Vagina (tissue), 2 donors: ENCODE measurements around the gene CD63. TPM values are rescaled to one million over a fixed set of nuclear protein-coding genes. Genes with fewer than 3 reads are reported as not detected.

Experiments used
- DNase-seq, 2 donors: peaks; one replicate each; pipeline ENCODE4 v3.0.0-alpha.2; 2017; ENCODE audit errors: extremely low spot score in 2 of 2
- H3K27ac ChIP-seq: fragments of 200-600 bp; sonication (generic); one replicate; pipeline ENCODE4 v1.5.1; 2019
- H3K27me3 ChIP-seq: fragments of 200-600 bp; sonication (generic); one replicate; pipeline ENCODE4 v1.5.1; 2019
- H3K36me3 ChIP-seq, 2 donors: fragments of 200-600 bp; sonication (generic); one replicate each; pipeline ENCODE4 v1.5.1; 2017 to 2019
- H3K4me1 ChIP-seq: fragments of 200-600 bp; sonication (generic); one replicate; pipeline ENCODE4 v1.5.1; 2019
- H3K4me3 ChIP-seq, 2 donors: fragments of 200-600 bp; sonication (generic); 1 replicate in 1 of 2; 2 replicates in 1 of 2; pipeline ENCODE4 v1.5.1; 2016 to 2019
- H3K9me3 ChIP-seq: fragments of 200-600 bp; sonication (generic); one replicate; pipeline ENCODE4 v1.5.1; 2019
- CTCF ChIP-seq, 3 experiments: fragments of 450-650 bp in 2 of 3; fragments of 200-600 bp in 1 of 3; sonication (generic) in 1 of 3; IDR thresholded peaks; one replicate each; pipeline ENCODE4 v1.5.1; 2017 to 2019; ENCODE audit warnings: antibody characterized with exemption in 3 of 3, mild to moderate bottlenecking in 2 of 3, moderate library complexity in 2 of 3
- POLR2A ChIP-seq, 2 donors: fragments of 450-650 bp; IDR thresholded peaks; one replicate each; pipeline ENCODE4 v1.6.1; 2017; ENCODE audit warnings: antibody characterized with exemption in 2 of 2, mild to moderate bottlenecking in 2 of 2, moderate library complexity in 2 of 2
- POLR2AphosphoS5 ChIP-seq, 2 donors: sonication (generic); formaldehyde crosslinking; IDR thresholded peaks; one replicate each; pipeline ENCODE4 v1.9.0; 2017; ENCODE audit warnings: antibody characterized with exemption in 2 of 2, mild to moderate bottlenecking in 2 of 2, low read depth in 1 of 2; ENCODE audit not compliant: insufficient read depth in 1 of 2
- intact Hi-C: fragments of 100-400 bp; cut with DNase I; formaldehyde crosslinking; loops from one replicate; pipeline ENCODE4 v1.15.1; 2023
- total RNA-seq: library from RNA; depleted of rRNA; stranded (reverse); fragments of >200 nt; gene quantifications from one replicate; pipeline ENCODE4 v1.2.3, GENCODE V29; 2016

The CD63 gene
- total RNA-seq, 1 donor from 2014 or later, result 568 TPM

DNA sequence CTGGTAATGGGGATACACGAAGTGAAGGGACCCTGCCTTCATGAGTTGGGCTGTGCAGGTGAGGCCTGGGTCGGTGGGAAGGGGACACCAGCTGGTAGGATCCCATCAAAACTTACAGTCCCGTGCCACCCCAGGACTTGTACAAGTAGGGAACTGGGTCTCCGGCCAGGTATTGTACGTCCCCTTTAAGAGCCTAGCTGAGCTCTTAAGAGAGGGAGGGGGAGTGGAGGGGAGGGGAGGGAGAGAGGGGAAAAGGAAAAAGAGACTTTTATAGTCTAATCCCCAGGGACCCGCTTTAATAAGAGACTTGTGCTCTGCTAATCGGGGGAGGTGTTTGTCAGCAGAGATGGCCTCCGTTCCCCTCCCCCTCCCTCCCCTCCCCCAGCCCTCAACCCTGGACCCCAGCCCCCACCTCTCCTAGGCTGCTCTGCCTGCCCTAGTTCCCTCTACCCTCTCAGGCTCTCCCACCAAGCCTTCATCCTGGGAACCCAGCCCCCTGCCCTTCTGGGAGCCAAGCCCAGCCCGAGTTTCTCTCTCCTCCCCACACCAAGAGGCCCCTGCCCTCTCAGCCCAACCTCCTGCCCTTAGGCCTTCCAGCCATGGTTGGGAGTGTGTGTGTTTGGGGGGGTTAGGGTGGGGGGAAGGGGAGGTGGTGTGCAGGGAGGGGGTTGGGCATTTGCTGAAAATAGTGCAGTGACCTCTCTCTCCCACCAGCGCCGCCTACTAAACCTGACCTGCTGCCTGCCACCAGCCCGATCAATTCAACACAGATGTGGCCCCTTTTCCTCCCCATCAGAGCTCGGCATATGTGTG lies 16.8 kb upstream of the CD63 start:
- TF ChIP-seq POLR2AphosphoS5 (IDR thresholded peaks at IDR 0.05; ENCODE audit: insufficient read depth in 1 of 2, low read depth in 1 of 2) (no peak), CTCF (IDR thresholded peaks at IDR 0.05) (no peak), POLR2A (IDR thresholded peaks at IDR 0.05) (no peak)
- peak overlapping the region; percentile 15 to 22 for H3K4me3 ChIP-seq
- H3K4me1 ChIP-seq, result peaks cover 37% of the 10 kb centered on the region
- H3K9me3 ChIP-seq, result no peaks in the 10 kb centered on the region
- no peaks in the 10 kb centered on the region for H3K27me3 ChIP-seq
- no peak for DNase-seq
- intact Hi-C loops, result loop anchor here (10.0 kb wide), 1 partner anchor 49 kb away; no protein-coding TSS in a partner anchor
- peaks cover 0 to 4% of the 10 kb centered on the region in 2 donors for H3K36me3 ChIP-seq
- peak overlapping the region; percentile 80 for H3K27ac ChIP-seq

- Histone ChIP-seq H3K9me3 (no peaks in the 10 kb centered on the region), H3K27ac (peak overlapping the region; percentile 80), H3K27me3 (no peaks in the 10 kb centered on the region), H3K4me1 (peaks cover 37% of the 10 kb centered on the region), H3K36me3 (no peaks in the 10 kb centered on the region), H3K4me3 (peak overlapping the region; percentile 59 to 63)
- no peak for DNase-seq
- intact Hi-C loops, result loop anchor here (10.0 kb wide), 1 partner anchor 50 kb away; no protein-coding TSS in a partner anchor
- TF ChIP-seq POLR2A (IDR thresholded peaks at IDR 0.05) (no peak), POLR2AphosphoS5 (IDR thresholded peaks at IDR 0.05; ENCODE audit: insufficient read depth in 1 of 2, low read depth in 1 of 2) (no peak), CTCF (IDR thresholded peaks at IDR 0.05) (no peak)
Measured at GRCh38 chr12:55744340-55745030, 15.7 kb upstream of the CD63 start.

GRCh38 chr12:55743406-55744339 lies 14.9 kb upstream of the CD63 start:
- DNase-seq, result no peak
- intact Hi-C loops, result loop anchor here (10.0 kb wide), 1 partner anchor 51 kb away; no protein-coding TSS in a partner anchor
- Histone ChIP-seq H3K4me3 (peak overlapping the region; percentile 59 to 63), H3K27me3 (no peaks in the 10 kb centered on the region), H3K9me3 (no peaks in the 10 kb centered on the region), H3K27ac (peak overlapping the region; percentile 80), H3K4me1 (peaks cover 37% of the 10 kb centered on the region), H3K36me3 (no peaks in the 10 kb centered on the region)
- no peak for TF ChIP-seq CTCF (IDR thresholded peaks at IDR 0.05)
- peak in 1 of 2 donors; percentile 11 for TF ChIP-seq POLR2A (IDR thresholded peaks at IDR 0.05)
- peak in 1 of 2 donors; percentile 27 for TF ChIP-seq POLR2AphosphoS5 (IDR thresholded peaks at IDR 0.05; ENCODE audit: insufficient read depth in 1 of 2, low read depth in 1 of 2)

DNA sequence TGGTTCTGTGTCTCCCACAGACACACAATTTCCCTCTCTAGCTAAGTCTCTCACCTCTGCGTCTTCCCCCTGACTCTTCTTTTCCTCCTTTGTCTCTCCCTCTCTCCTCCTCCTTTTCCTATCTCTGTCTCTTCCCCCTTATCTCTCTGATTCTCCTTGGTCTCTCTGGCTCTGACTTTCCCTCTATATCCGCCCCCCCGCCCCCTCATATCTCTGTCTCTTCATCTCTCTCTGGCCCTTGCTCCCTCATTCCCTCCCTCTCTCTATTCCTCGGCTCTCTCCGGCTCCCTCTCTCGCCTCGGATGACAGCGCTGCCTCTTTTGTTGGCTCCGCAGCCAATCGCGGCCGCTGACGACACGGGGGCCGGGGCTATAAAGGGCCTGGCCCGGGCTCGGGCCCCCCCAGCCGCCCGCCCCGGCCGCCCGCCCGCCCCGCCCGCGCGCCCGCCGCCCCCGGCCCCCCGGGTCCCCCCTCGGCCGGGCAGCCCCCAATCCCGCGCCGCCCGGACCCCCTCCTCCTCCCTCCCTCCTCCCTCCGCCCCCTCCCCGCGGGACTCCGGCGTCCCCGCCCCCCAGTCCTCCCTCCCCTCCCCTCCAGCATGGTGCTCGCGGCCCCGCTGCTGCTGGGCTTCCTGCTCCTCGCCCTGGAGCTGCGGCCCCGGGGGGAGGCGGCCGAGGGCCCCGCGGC lies 14.1 kb upstream of the CD63 start, which contains the start of gene GDF11:
Gene GDF11, plus strand, starts transcription at position 404 of the 687 bp plus-strand sequence. Its CDS starts 195 bp downstream, at position 599.
- TF ChIP-seq POLR2A (IDR thresholded peaks at IDR 0.05) (peak in 1 of 2 donors; percentile 60), CTCF (IDR thresholded peaks at IDR 0.05) (no peak), POLR2AphosphoS5 (IDR thresholded peaks at IDR 0.05; ENCODE audit: insufficient read depth in 1 of 2, low read depth in 1 of 2) (peak in 1 of 2 donors; percentile 68)
- Histone ChIP-seq H3K4me1 (peaks cover 42% of the 10 kb centered on the region), H3K27me3 (no peaks in the 10 kb centered on the region), H3K27ac (peak within 1 kb of the TSS; percentile 80), H3K36me3 (no peaks in the 10 kb centered on the region), H3K9me3 (no peaks in the 10 kb centered on the region), H3K4me3 (peak within 1 kb of the TSS; percentile 59 to 63)
- intact Hi-C loops, result loop anchor here (10.0 kb wide), 1 partner anchor 52 kb away; no protein-coding TSS in a partner anchor
- DNase-seq, result no peak
